ENCODE results near the gene BGLAP.

DNA sequence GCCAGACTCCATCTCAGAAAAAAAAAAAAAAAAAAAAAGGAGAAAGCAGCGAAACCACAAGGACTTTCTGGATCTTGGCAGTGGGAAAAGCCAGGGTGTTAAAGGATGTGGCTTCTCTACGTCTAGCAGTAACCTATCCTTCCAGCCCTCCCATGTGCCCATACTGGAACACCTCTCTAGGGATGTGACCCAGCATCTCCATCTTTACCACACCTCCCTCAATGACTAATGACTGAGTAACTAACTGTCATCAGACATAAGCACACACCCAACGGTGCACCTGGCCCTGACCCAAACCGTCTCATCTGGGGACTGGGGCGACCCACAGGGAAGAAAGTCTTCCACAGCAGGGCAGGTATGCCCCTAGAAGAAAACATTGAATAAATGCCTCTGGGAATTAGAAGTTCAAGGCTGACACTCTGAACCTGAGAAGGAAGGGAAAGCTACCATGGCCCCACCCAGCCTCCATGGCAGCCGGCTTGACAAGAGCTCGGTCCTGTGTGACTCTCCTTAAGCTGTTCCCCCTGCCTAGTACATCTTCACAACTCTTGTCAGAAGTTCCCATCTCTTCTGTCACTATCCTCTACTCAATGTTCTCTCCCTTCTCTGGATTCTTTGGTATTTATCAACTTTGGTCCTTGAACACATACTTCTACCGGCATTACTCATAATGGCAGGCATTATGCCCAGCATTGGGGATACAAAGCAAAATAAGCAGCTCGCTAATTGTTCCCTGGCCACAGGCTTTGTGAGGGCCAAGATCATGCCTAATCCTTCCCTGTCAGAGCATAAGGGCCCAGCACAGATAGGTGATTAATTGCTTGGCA is 20.7 kb downstream of the BGLAP start:
- TF ChIP-seq CTCF (conservative IDR thresholded peaks at IDR 0.05; ENCODE audit: low read depth, low read length) (no peak), EZH2 (IDR thresholded peaks at IDR 0.05; ENCODE audit: borderline replicate concordance, low read depth, low read length, poor library complexity, severe bottlenecking) (no peak)
